MM.1S (cell line): ENCODE data around the gene GGPS1.

Source experiments
- CTCF ChIP-seq: fragments of 300-600 bp; sonication (generic); IDR thresholded peaks from 2 replicates; pipeline ENCODE4 v1.5.1; 2016; ENCODE audit warnings: antibody characterized with exemption, low read length, mixed read lengths
- EZH2 ChIP-seq: fragments of 300-600 bp; sonication (generic); optimal IDR thresholded peaks from 2 replicates; pipeline ENCODE3; 2017; ENCODE audit warnings: low read depth, mild to moderate bottlenecking, antibody characterized with exemption, low read length, mixed read lengths
- EZH2phosphoT487 ChIP-seq: fragments of 300-600 bp; sonication (generic); IDR thresholded peaks from 2 replicates; pipeline ENCODE4 v1.6.1; 2018; ENCODE audit warnings: antibody characterized with exemption, low read length

DNA sequence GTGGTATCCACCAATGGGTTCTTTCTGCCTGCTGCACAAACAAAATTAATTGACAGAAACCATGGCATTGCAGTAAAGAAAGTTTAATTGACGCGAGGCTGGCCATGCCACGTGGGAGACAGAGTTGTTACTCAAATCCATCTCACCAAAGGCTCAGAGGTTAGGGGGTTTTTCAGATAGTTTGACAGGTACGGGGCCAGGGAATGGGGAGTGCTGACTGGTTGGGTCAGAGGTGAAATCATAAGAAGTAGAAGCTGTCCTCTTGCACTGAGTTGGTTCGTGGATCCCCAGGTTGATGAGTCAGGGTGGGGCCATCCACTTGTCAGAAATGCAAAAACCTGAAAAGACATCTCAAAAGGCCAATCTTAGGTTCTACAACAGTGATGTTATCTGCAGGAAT lies 37.9 kb downstream of the GGPS1 start:
- TF ChIP-seq EZH2: no peak
- TF ChIP-seq CTCF: no peak
- TF ChIP-seq EZH2phosphoT487: no peak
